ENCODE measurements around the gene CIAO2B.

The CIAO2B gene

GRCh38 chr16:66918355-66918754, 15.8 kb downstream of the CIAO2B start:
- no peak for DNase-seq (ENCODE audit: low read depth)
- no peak for TF ChIP-seq CTCF (conservative IDR thresholded peaks at IDR 0.05; ENCODE audit: low read length)
- H3K4me3 ChIP-seq (ENCODE audit: low read length) = no peak overlapping the region

GRCh38 chr16:66917741-66918140, 16.5 kb downstream of the CIAO2B start:
- TF ChIP-seq CTCF (conservative IDR thresholded peaks at IDR 0.05; ENCODE audit: low read length) = no peak
- no peak for DNase-seq (ENCODE audit: low read depth)
- H3K4me3 ChIP-seq (ENCODE audit: low read length) = no peak overlapping the region

- DNase-seq (ENCODE audit: low read depth) = no peak
- TF ChIP-seq CTCF (conservative IDR thresholded peaks at IDR 0.05; ENCODE audit: low read length) = no peak
- no peak overlapping the region for H3K4me3 ChIP-seq (ENCODE audit: low read length)
These were observed 17.7 kb downstream of the CIAO2B start for GRCh38 chr16:66916518-66916917.

GRCh38 chr16:66915041-66915440, 19.2 kb downstream of the CIAO2B start:
- TF ChIP-seq CTCF (conservative IDR thresholded peaks at IDR 0.05; ENCODE audit: low read length) = no peak
- no peak overlapping the region for H3K4me3 ChIP-seq (ENCODE audit: low read length)
- no peak for DNase-seq (ENCODE audit: low read depth)

GRCh38 chr16:66914541-66914940, 19.7 kb downstream of the CIAO2B start:
- no peak for TF ChIP-seq CTCF (conservative IDR thresholded peaks at IDR 0.05; ENCODE audit: low read length)
- no peak for DNase-seq (ENCODE audit: low read depth)
- no peak overlapping the region for H3K4me3 ChIP-seq (ENCODE audit: low read length)

GRCh38 chr16:66913711-66914110, 20.5 kb downstream of the CIAO2B start:
- DNase-seq (ENCODE audit: low read depth) = no peak
- TF ChIP-seq CTCF (conservative IDR thresholded peaks at IDR 0.05; ENCODE audit: low read length) = no peak
- H3K4me3 ChIP-seq (ENCODE audit: low read length) = no peak overlapping the region

GRCh38 chr16:66913081-66913480, 21.1 kb downstream of the CIAO2B start:
- DNase-seq (ENCODE audit: low read depth) = no peak
- no peak overlapping the region for H3K4me3 ChIP-seq (ENCODE audit: low read length)
- TF ChIP-seq CTCF (conservative IDR thresholded peaks at IDR 0.05; ENCODE audit: low read length) = no peak

All from AG10803 (cell line).